Stimulated activated naive B cell treated with anti-CD40 and anti-IgM and Interleukin-4, amounts not matched to agents 10 μg/mL and 1 μg/mL and 100 μg/mL, for 72 hours (primary cell): ENCODE data around the gene DDRGK1.

Experiments
- ATAC-seq, 2 donors: fragments of 150-1000 bp; cut with Tn5 transposase; replicated peaks; 2 replicates each; pipeline ENCODE4 v1.10.0; 2021; ENCODE audit warnings: moderate library complexity in 1 of 2
- DNase-seq: peaks from one replicate; pipeline ENCODE4 v3.0.0; 2021
- H3K27ac Mint-ChIP-seq: one replicate; pipeline ENCODE4 v1.8.0; 2022; ENCODE audit warnings: mild to moderate bottlenecking, mixed read lengths
- H3K27me3 Mint-ChIP-seq, 2 donors: one replicate each; pipeline ENCODE4 v1.8.0; 2022; ENCODE audit warnings: mixed read lengths in 2 of 2
- H3K36me3 Mint-ChIP-seq, 2 donors: one replicate each; pipeline ENCODE4 v1.8.0; 2022; ENCODE audit warnings: mixed read lengths in 2 of 2, mild to moderate bottlenecking in 1 of 2
- H3K4me1 Mint-ChIP-seq, 2 donors: one replicate each; pipeline ENCODE4 v1.8.0; 2022; ENCODE audit warnings: mixed read lengths in 2 of 2, mild to moderate bottlenecking in 1 of 2
- H3K4me3 Mint-ChIP-seq, 2 donors: one replicate each; pipeline ENCODE4 v1.8.0; 2022; ENCODE audit warnings: mild to moderate bottlenecking in 2 of 2, mixed read lengths in 2 of 2, moderate library complexity in 1 of 2
- H3K9me3 Mint-ChIP-seq, 2 donors: one replicate each; pipeline ENCODE4 v1.8.0; 2022; ENCODE audit warnings: mixed read lengths in 2 of 2, mild to moderate bottlenecking in 1 of 2

Gene DDRGK1

DNA sequence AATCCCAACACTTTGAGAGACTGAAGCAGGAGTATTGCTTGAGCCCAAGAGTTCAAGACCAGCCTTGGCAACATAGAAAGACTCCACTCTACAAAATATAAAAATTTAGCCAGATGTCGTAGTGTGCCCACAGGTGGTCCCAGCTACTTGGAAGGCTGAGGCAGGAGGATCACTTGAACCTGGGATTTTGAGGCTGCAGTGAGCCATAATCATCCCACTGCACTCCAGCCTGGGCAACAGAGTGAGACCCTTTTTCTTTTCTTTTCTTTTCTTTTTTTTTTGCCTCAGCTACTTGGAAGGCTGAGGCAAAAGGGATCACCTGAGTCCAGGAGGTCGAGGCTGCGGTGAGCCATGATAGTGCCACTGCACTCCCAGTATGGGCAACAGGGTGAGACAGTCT is 62.7 kb downstream of the DDRGK1 start:
- DNase-seq = no peak
- H3K27me3 Mint-ChIP-seq = no peaks in the 10 kb centered on the region
- H3K36me3 Mint-ChIP-seq = peaks cover 17 to 23% of the 10 kb centered on the region in 2 donors
- no peak overlapping the region for H3K27ac Mint-ChIP-seq
- H3K4me1 Mint-ChIP-seq = peaks cover 6 to 14% of the 10 kb centered on the region in 2 donors
- H3K9me3 Mint-ChIP-seq = no peaks in the 10 kb centered on the region
- no peak for ATAC-seq
- no peak overlapping the region for H3K4me3 Mint-ChIP-seq
